PFSK-1 (cell line): ENCODE measurements around the gene RPS3.

ENCODE experiments used
- FOXP2 ChIP-seq: optimal IDR thresholded peaks from 2 replicates; pipeline ENCODE3; 2011; ENCODE audit warnings: borderline replicate concordance, control low read depth, inconsistent platforms; ENCODE audit not compliant: insufficient read depth; ENCODE audit errors: extremely low read length, extremely low read depth
- POLR2AphosphoS5 ChIP-seq: IDR thresholded peaks from 2 replicates; pipeline ENCODE4 v1.6.1; 2012; ENCODE audit warnings: low read depth, mild to moderate bottlenecking, control low read depth, low read length, moderate library complexity
- SIN3A ChIP-seq: IDR thresholded peaks from 2 replicates; pipeline ENCODE4 v1.6.1; 2012; ENCODE audit warnings: mild to moderate bottlenecking, low read length, moderate library complexity, borderline replicate concordance; ENCODE audit not compliant: insufficient read depth
- TAF1 ChIP-seq: IDR thresholded peaks from 2 replicates; pipeline ENCODE4 v1.6.1; 2012; ENCODE audit warnings: low read length, control low read depth, borderline replicate concordance; ENCODE audit not compliant: insufficient read depth
- TF ChIP-seq, protein P1 (sequence below), 2 experiments: IDR thresholded peaks; 2 replicates each; pipeline versions ENCODE4 v1.6.1 to v1.8.0; 2011 to 2012; ENCODE audit warnings: low read depth in 2 of 2, low read length in 2 of 2, control low read depth in 1 of 2, inconsistent platforms in 1 of 2, mild to moderate bottlenecking in 1 of 2, moderate library complexity in 1 of 2; ENCODE audit not compliant: insufficient read depth in 1 of 2

DNA sequence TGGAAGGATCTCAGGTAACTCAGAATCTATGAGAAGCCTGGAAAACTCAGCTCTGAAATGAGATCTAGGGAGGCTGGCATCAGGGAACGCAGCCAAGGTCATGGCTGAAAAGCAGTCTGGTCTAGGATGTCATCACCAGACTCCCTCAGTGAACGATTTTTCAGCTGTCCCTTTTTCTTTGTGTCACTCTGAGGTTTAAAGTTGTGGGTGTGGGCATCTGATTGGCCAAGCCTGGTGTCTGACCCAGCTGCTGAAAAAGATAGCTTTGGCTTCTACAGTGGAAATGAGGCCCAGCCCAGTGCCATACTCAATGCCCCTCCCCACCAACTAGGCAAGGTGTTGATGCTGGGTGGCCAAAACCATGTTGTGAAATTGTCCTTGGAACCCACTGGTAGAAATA, 14.5 kb downstream of the RPS3 start:
- TF ChIP-seq TAF1 (no peak), POLR2AphosphoS5 (no peak), SIN3A (no peak), FOXP2 (no peak)
- TF ChIP-seq, protein P1, sequence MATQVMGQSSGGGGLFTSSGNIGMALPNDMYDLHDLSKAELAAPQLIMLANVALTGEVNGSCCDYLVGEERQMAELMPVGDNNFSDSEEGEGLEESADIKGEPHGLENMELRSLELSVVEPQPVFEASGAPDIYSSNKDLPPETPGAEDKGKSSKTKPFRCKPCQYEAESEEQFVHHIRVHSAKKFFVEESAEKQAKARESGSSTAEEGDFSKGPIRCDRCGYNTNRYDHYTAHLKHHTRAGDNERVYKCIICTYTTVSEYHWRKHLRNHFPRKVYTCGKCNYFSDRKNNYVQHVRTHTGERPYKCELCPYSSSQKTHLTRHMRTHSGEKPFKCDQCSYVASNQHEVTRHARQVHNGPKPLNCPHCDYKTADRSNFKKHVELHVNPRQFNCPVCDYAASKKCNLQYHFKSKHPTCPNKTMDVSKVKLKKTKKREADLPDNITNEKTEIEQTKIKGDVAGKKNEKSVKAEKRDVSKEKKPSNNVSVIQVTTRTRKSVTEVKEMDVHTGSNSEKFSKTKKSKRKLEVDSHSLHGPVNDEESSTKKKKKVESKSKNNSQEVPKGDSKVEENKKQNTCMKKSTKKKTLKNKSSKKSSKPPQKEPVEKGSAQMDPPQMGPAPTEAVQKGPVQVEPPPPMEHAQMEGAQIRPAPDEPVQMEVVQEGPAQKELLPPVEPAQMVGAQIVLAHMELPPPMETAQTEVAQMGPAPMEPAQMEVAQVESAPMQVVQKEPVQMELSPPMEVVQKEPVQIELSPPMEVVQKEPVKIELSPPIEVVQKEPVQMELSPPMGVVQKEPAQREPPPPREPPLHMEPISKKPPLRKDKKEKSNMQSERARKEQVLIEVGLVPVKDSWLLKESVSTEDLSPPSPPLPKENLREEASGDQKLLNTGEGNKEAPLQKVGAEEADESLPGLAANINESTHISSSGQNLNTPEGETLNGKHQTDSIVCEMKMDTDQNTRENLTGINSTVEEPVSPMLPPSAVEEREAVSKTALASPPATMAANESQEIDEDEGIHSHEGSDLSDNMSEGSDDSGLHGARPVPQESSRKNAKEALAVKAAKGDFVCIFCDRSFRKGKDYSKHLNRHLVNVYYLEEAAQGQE (IDR thresholded peaks at IDR 0.05; ENCODE audit: insufficient read depth in 1 of 2, low read depth in 2 of 2, low read length in 2 of 2): no peak
